Panc1 (cell line): ENCODE results near the gene CCL20. TPM values are rescaled to one million over a fixed set of nuclear protein-coding genes. Genes with fewer than 3 reads are reported as not detected.

ENCODE experiments used
- ATAC-seq: fragments of 200-7000 bp; cut with Tn5 transposase; 2 replicates; pipeline ENCODE4 v1.9.1; 2020; ENCODE audit warnings: mild to moderate bottlenecking, moderate library complexity
- BruUV-seq: library from RNA; stranded (reverse); fragments of 400-500 nt; replicated peaks from 2 replicates; lab custom pipeline; 2021; lab: Mats Ljungman, UMichigan
- CTCF ChIA-PET: fragments of 300-600 bp; sonication (Branson Sonifier 250); formaldehyde crosslinking; loops from one replicate; lab custom pipeline; 2022; ENCODE audit warnings: antibody characterized with exemption; lab: Charles Lee
- POLR2A ChIA-PET: fragments of 300-600 bp; sonication (Branson Sonifier 250); formaldehyde crosslinking; loops from one replicate; lab custom pipeline; 2022; ENCODE audit warnings: antibody characterized with exemption; lab: Charles Lee
- DNase-seq: peaks from one replicate; pipeline ENCODE4 v3.0.0-alpha.2; 2010; ENCODE audit warnings: low read depth, low spot score
- H3K27ac ChIP-seq: 2 replicates; pipeline ENCODE4 v1.5.1; 2011; ENCODE audit warnings: mild to moderate bottlenecking, low read length, inconsistent platforms
- H3K27me3 ChIP-seq: fragments of 200-500 bp; sonication (Bioruptor generic); 2 replicates; pipeline ENCODE4 v1.6.0; 2014; ENCODE audit warnings: low read length, inconsistent platforms; ENCODE audit not compliant: control insufficient read depth, insufficient read depth
- H3K36me3 ChIP-seq: fragments of 200-500 bp; sonication (Bioruptor generic); 2 replicates; pipeline ENCODE4 v1.5.1; 2014; ENCODE audit warnings: inconsistent platforms, mild to moderate bottlenecking, low read length, moderate library complexity; ENCODE audit not compliant: control insufficient read depth, insufficient read depth
- H3K4me1 ChIP-seq: 2 replicates; pipeline ENCODE4 v1.5.1; 2011; ENCODE audit warnings: inconsistent platforms, mild to moderate bottlenecking, low read length, moderate library complexity; ENCODE audit not compliant: control insufficient read depth, insufficient read depth
- H3K4me3 ChIP-seq, 2 experiments: 2 replicates each; pipeline ENCODE4 v1.5.1; 2011 to 2012; ENCODE audit warnings: low read depth in 2 of 2, low read length in 2 of 2, mild to moderate bottlenecking in 2 of 2, inconsistent platforms in 1 of 2, moderate library complexity in 1 of 2
- H3K9me3 ChIP-seq: fragments of 200-500 bp; sonication (Bioruptor generic); 2 replicates; pipeline ENCODE4 v1.5.1; 2014; ENCODE audit warnings: low read depth, mild to moderate bottlenecking, inconsistent platforms, low read length, moderate library complexity; ENCODE audit not compliant: control insufficient read depth, insufficient read depth
- POLR2AphosphoS5 ChIP-seq: IDR thresholded peaks from 2 replicates; pipeline ENCODE4 v1.6.1; 2012; ENCODE audit warnings: mild to moderate bottlenecking, low read depth, low read length, moderate library complexity
- SIN3A ChIP-seq: IDR thresholded peaks from 2 replicates; pipeline ENCODE4 v1.6.1; 2012; ENCODE audit warnings: low read depth, mild to moderate bottlenecking, low read length, moderate library complexity, borderline replicate concordance; ENCODE audit not compliant: insufficient read depth
- TCF7L2 ChIP-seq: IDR thresholded peaks from 2 replicates; pipeline ENCODE4 v1.6.1; 2011; ENCODE audit warnings: mild to moderate bottlenecking, low read depth, low read length, inconsistent platforms
- in situ Hi-C: cut with HindIII; loops from 2 replicates; pipeline ENCODE4 v1.10.0; 2016; ENCODE audit warnings: low sequenced_read_pairs, low pct_unique_long_range_greater_than_20kb
- intact Hi-C: fragments of 100-400 bp; cut with micrococcal nuclease; formaldehyde crosslinking; loops from one replicate; pipeline ENCODE4 v1.10.0; 2022; ENCODE audit not compliant: unreplicated experiment
- total RNA-seq: library from RNA; stranded (reverse); gene quantifications from one replicate; pipeline ENCODE4 v1.2.1, GENCODE V29; 2021; ENCODE audit not compliant: unreplicated experiment
- TF ChIP-seq, protein P1 (sequence below): fragments of 450-650 bp; IDR thresholded peaks from 2 replicates; pipeline ENCODE4 v1.5.1; 2017; ENCODE audit warnings: mild to moderate bottlenecking
- TF ChIP-seq, protein P2 (sequence below), 2 experiments: IDR thresholded peaks; 2 replicates each; pipeline ENCODE4 v1.6.1; 2011 to 2012; ENCODE audit warnings: low read depth in 2 of 2, control low read depth in 1 of 2, low read length in 1 of 2, mild to moderate bottlenecking in 1 of 2, moderate library complexity in 1 of 2; ENCODE audit not compliant: insufficient read depth in 1 of 2

CCL20 gene
- total RNA-seq, 1 experiment from 2014 or later, result not detected

DNA sequence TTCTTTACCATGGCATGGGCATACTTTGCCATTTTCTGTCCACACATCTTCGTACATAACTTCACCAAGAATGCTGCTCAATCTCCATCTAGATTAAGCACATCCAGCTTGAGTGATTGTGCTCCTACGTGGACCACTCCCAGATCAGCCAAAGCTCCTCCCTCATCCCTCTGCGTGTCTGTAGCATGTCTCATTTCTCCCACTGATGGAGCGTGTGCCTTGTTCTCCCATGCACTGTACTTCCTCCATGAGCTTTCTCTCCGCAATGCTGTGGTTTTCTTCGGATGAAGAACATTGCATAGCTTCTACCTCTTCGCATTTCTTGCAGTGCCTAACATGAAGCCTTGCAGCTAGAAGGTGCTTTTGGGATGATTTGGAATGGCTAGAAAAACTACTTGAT is 13.5 kb downstream of the CCL20 start:
- POLR2A ChIA-PET, result no interaction called here
- TF ChIP-seq, protein P1, sequence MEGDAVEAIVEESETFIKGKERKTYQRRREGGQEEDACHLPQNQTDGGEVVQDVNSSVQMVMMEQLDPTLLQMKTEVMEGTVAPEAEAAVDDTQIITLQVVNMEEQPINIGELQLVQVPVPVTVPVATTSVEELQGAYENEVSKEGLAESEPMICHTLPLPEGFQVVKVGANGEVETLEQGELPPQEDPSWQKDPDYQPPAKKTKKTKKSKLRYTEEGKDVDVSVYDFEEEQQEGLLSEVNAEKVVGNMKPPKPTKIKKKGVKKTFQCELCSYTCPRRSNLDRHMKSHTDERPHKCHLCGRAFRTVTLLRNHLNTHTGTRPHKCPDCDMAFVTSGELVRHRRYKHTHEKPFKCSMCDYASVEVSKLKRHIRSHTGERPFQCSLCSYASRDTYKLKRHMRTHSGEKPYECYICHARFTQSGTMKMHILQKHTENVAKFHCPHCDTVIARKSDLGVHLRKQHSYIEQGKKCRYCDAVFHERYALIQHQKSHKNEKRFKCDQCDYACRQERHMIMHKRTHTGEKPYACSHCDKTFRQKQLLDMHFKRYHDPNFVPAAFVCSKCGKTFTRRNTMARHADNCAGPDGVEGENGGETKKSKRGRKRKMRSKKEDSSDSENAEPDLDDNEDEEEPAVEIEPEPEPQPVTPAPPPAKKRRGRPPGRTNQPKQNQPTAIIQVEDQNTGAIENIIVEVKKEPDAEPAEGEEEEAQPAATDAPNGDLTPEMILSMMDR, result no peak
- TF ChIP-seq SIN3A (no peak), TCF7L2 (no peak), POLR2AphosphoS5 (no peak)
- TF ChIP-seq, protein P2, sequence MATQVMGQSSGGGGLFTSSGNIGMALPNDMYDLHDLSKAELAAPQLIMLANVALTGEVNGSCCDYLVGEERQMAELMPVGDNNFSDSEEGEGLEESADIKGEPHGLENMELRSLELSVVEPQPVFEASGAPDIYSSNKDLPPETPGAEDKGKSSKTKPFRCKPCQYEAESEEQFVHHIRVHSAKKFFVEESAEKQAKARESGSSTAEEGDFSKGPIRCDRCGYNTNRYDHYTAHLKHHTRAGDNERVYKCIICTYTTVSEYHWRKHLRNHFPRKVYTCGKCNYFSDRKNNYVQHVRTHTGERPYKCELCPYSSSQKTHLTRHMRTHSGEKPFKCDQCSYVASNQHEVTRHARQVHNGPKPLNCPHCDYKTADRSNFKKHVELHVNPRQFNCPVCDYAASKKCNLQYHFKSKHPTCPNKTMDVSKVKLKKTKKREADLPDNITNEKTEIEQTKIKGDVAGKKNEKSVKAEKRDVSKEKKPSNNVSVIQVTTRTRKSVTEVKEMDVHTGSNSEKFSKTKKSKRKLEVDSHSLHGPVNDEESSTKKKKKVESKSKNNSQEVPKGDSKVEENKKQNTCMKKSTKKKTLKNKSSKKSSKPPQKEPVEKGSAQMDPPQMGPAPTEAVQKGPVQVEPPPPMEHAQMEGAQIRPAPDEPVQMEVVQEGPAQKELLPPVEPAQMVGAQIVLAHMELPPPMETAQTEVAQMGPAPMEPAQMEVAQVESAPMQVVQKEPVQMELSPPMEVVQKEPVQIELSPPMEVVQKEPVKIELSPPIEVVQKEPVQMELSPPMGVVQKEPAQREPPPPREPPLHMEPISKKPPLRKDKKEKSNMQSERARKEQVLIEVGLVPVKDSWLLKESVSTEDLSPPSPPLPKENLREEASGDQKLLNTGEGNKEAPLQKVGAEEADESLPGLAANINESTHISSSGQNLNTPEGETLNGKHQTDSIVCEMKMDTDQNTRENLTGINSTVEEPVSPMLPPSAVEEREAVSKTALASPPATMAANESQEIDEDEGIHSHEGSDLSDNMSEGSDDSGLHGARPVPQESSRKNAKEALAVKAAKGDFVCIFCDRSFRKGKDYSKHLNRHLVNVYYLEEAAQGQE (IDR thresholded peaks at IDR 0.05; ENCODE audit: insufficient read depth in 1 of 2, low read depth in 2 of 2, low read length in 1 of 2), result no peak
- no peak for ATAC-seq

DNA sequence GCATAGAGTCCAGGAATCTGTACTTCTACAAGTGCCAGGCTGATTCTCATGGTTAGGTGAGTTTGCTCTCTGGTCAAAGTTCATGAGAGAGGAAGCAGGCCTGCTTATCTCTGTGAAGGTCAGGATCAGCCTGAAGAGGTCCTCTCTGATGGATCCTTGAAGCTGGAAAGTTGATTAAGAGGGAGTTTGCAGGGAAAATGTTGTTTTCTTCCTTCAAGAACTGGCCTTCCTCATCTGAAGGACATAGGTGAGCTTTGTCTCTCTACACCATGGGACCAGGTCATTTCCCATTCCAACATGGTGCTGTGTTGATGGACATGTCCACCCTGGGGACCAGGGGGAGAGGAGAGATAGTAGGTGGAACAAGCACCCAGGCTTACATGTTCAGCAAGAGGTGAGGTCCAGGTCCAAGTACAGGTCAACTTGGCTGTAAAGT is 14.9 kb downstream of the CCL20 start:
- Histone ChIP-seq H3K4me3 (no peak overlapping the region), H3K4me1 (no peaks in the 10 kb centered on the region), H3K9me3 (no peaks in the 10 kb centered on the region), H3K27ac (no peak overlapping the region), H3K36me3 (no peaks in the 10 kb centered on the region), H3K27me3 (no peaks in the 10 kb centered on the region)
- in situ Hi-C loops (no loop called here), intact Hi-C loops (no loop called here)
- no peak for ATAC-seq
- ChIA-PET POLR2A (no interaction called here), CTCF (no interaction called here)
- no peak for DNase-seq
- TF ChIP-seq TCF7L2, result no peak
- TF ChIP-seq POLR2AphosphoS5, result no peak
- TF ChIP-seq, protein P1, result no peak
- no peak for TF ChIP-seq SIN3A
- no TSS peak for BruUV-seq

More for the DNA sequence above, 13.5 kb downstream of the CCL20 start:
- intact Hi-C loops (no loop called here), in situ Hi-C loops (no loop called here)
- CTCF ChIA-PET, result no interaction called here
- Histone ChIP-seq H3K9me3 (no peaks in the 10 kb centered on the region; the same call in 1 of the 2 replicates), H3K4me1 (no peaks in the 10 kb centered on the region), H3K27ac (no peak overlapping the region), H3K36me3 (no peaks in the 10 kb centered on the region), H3K27me3 (no peaks in the 10 kb centered on the region), H3K4me3 (no peak overlapping the region)
- no peak for DNase-seq
- BruUV-seq, result no TSS peak

DNA sequence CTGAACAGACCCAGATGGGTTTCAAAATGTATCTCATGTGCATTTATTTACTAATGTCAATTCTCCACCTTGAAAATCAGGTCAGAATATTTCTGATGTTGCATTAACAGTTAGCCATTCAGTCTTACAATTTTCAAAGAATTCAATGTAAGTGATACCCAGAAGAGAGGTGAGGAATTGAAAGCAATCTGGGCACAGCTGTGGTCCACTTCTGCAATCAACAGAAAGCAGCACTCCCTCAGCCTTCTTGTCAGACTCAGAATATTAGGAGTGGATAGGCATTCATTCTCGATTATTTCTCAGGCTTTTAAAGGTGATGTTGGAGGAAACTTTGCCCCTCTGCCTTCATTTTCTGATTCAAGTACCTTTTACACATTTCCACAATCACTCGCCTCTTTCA is 15.7 kb downstream of the CCL20 start:
- Histone ChIP-seq H3K27me3 (no peaks in the 10 kb centered on the region), H3K27ac (no peak overlapping the region), H3K4me1 (no peaks in the 10 kb centered on the region), H3K4me3 (no peak overlapping the region), H3K36me3 (no peaks in the 10 kb centered on the region), H3K9me3 (no peaks in the 10 kb centered on the region)
- no peak for DNase-seq
- in situ Hi-C loops, result no loop called here
- intact Hi-C loops, result no loop called here
- ATAC-seq, result no peak
- TF ChIP-seq POLR2AphosphoS5, result no peak
- TF ChIP-seq TCF7L2, result no peak
- TF ChIP-seq, protein P2 (IDR thresholded peaks at IDR 0.05; ENCODE audit: insufficient read depth in 1 of 2, low read depth in 2 of 2, low read length in 1 of 2), result no peak
- TF ChIP-seq, protein P1, result no peak
- TF ChIP-seq SIN3A, result no peak
- ChIA-PET CTCF (no interaction called here), POLR2A (no interaction called here)
- no TSS peak for BruUV-seq
